Measurements from ENCODE around the gene NOXO1. TPM values are rescaled to one million over a fixed set of nuclear protein-coding genes. Genes with fewer than 3 reads are reported as not detected.

NOXO1 gene
- total and polyA plus RNA-seq, 10 of the 15 experiments (the other 5 are each of a cell fraction or from before 2014, with no cell fraction given): 0.09 to 0.76 (median 0.26) TPM; not detected in 4

DNA sequence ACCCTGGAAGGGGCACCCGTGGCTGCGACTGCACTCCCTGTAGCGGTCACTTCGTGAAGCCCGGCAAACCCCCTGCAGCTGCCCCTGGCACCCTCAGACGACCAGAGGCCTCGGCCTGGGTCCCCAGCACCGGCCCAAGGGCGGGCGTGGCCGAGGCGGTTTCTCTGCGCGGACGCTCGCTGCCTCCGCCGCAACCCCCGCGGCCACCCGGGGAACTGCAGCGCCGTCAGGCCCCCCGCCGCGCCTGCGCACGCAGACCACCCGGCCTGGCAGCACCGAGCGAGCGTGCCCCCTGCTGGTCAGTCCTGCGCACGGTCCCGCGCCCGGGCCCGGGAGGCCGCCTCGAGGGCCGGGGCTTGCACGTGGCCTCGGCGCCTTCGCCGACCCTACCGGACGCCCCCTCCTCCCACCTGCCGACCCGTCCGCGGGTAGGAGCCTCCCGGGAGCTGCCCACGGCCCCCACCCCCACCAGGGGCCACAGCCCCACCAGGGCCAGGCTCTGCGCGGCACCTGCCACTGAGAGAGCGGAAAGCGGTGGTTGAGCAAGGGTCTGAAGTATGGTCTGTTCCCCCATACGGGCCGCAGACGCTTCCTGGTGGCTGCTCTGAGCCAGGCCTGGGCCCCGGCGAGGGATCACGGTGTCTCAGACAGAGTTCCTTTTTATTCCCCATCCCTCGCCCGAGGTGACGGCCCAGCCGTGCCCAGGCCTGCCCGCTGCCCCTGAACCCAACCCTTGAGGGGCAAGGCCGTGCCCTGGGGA, 51.5 kb downstream of the NOXO1 start (continued):
- no peak for TF ChIP-seq SMAD5 (IDR thresholded peaks at IDR 0.05; ENCODE audit: low read depth)
- TF ChIP-seq SMAD1 (IDR thresholded peaks at IDR 0.05; ENCODE audit: low read depth, partially characterized antibody): no peak
- TF ChIP-seq ZSCAN29 (IDR thresholded peaks at IDR 0.05): peak; percentile 70; the same call in 1 of the 2 replicates
- no peak for TF ChIP-seq MTA2 (IDR thresholded peaks at IDR 0.05; ENCODE audit: low read depth)
- no peak for TF ChIP-seq MYC (IDR thresholded peaks at IDR 0.05; ENCODE audit: insufficient read depth, insufficient read length, insufficient replicate concordance, low read length, severe bottlenecking)
- no peak for TF ChIP-seq RFX5 (IDR thresholded peaks at IDR 0.05; ENCODE audit: low read depth, low read length)
- TF ChIP-seq POU2F2 (IDR thresholded peaks at IDR 0.05; ENCODE audit: borderline replicate concordance, low read depth, low read length): no peak
- TF ChIP-seq RBBP5 (conservative IDR thresholded peaks at IDR 0.05): no peak
- no peak for TF ChIP-seq NR2C1 (IDR thresholded peaks at IDR 0.05)
- TF ChIP-seq NR2C2 (IDR thresholded peaks at IDR 0.05; ENCODE audit: borderline replicate concordance, control insufficient read depth, insufficient read length, low read depth): no peak
- no peak for TF ChIP-seq EP300 (IDR thresholded peaks at IDR 0.05; ENCODE audit: borderline replicate concordance in 1 of 2, control insufficient read depth in 1 of 2, low read depth in 2 of 2, low read length in 2 of 2)
- TF ChIP-seq BHLHE40 (IDR thresholded peaks at IDR 0.05; ENCODE audit: borderline replicate concordance in 1 of 2, low read depth in 2 of 2, low read length in 1 of 2): peak; percentile 60 to 91; a peak in 3 of 4 replicates
- no peak for TF ChIP-seq CBX5 (IDR thresholded peaks at IDR 0.05; ENCODE audit: low read depth)
- TF ChIP-seq NFYB (IDR thresholded peaks at IDR 0.05; ENCODE audit: insufficient read depth, low read depth, low read length): no peak
- TF ChIP-seq JUND (IDR thresholded peaks at IDR 0.05; ENCODE audit: low read depth, low read length): 0 out of 2 replicates have a peak, but pooled peaks have one; percentile 27
- TF ChIP-seq, protein P1, sequence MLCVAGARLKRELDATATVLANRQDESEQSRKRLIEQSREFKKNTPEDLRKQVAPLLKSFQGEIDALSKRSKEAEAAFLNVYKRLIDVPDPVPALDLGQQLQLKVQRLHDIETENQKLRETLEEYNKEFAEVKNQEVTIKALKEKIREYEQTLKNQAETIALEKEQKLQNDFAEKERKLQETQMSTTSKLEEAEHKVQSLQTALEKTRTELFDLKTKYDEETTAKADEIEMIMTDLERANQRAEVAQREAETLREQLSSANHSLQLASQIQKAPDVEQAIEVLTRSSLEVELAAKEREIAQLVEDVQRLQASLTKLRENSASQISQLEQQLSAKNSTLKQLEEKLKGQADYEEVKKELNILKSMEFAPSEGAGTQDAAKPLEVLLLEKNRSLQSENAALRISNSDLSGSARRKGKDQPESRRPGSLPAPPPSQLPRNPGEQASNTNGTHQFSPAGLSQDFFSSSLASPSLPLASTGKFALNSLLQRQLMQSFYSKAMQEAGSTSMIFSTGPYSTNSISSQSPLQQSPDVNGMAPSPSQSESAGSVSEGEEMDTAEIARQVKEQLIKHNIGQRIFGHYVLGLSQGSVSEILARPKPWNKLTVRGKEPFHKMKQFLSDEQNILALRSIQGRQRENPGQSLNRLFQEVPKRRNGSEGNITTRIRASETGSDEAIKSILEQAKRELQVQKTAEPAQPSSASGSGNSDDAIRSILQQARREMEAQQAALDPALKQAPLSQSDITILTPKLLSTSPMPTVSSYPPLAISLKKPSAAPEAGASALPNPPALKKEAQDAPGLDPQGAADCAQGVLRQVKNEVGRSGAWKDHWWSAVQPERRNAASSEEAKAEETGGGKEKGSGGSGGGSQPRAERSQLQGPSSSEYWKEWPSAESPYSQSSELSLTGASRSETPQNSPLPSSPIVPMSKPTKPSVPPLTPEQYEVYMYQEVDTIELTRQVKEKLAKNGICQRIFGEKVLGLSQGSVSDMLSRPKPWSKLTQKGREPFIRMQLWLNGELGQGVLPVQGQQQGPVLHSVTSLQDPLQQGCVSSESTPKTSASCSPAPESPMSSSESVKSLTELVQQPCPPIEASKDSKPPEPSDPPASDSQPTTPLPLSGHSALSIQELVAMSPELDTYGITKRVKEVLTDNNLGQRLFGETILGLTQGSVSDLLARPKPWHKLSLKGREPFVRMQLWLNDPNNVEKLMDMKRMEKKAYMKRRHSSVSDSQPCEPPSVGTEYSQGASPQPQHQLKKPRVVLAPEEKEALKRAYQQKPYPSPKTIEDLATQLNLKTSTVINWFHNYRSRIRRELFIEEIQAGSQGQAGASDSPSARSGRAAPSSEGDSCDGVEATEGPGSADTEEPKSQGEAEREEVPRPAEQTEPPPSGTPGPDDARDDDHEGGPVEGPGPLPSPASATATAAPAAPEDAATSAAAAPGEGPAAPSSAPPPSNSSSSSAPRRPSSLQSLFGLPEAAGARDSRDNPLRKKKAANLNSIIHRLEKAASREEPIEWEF (IDR thresholded peaks at IDR 0.05; ENCODE audit: insufficient replicate concordance, low read depth, low read length): no peak
- no peak for TF ChIP-seq BMI1 (IDR thresholded peaks at IDR 0.05; ENCODE audit: borderline replicate concordance)
- TF ChIP-seq JUNB (IDR thresholded peaks at IDR 0.05): no peak
- TF ChIP-seq, protein P2, sequence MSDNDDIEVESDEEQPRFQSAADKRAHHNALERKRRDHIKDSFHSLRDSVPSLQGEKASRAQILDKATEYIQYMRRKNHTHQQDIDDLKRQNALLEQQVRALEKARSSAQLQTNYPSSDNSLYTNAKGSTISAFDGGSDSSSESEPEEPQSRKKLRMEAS (IDR thresholded peaks at IDR 0.05; ENCODE audit: low read depth, low read length): peak; percentile 88
- TF ChIP-seq HDGF (IDR thresholded peaks at IDR 0.05): no peak
- no peak for TF ChIP-seq MYB (IDR thresholded peaks at IDR 0.05; ENCODE audit: borderline replicate concordance, low read depth, low read length)
- no peak for TF ChIP-seq ZZZ3 (IDR thresholded peaks at IDR 0.05; ENCODE audit: control insufficient read depth, insufficient read length, low read depth)
- TF ChIP-seq MTA3 (IDR thresholded peaks at IDR 0.05; ENCODE audit: borderline replicate concordance, low read length): no peak

Measured in GM12878 (cell line).